HEK293 (cell line): ENCODE measurements around the gene HS3ST3A1.

Source experiments
- CTCF ChIA-PET: fragments of 350-600 bp; formaldehyde crosslinking; extraction: SDS; loops from one replicate; lab custom pipeline; 2021; ENCODE audit warnings: antibody characterized with exemption; lab: Yijun Ruan, JAX
- POLR2A ChIA-PET: fragments of 300-600 bp; formaldehyde crosslinking; extraction: SDS; loops from one replicate; lab custom pipeline; 2020; ENCODE audit warnings: antibody characterized with exemption, inconsistent platforms; lab: Yijun Ruan, JAX
- H3K27ac ChIP-seq: fragments of 200-500 bp; sonication (Bioruptor generic); 2 replicates; pipeline ENCODE4 v1.5.1; 2014; ENCODE audit warnings: low read depth, low read length, control low read depth, inconsistent platforms; ENCODE audit errors: extremely low read depth
- H3K36me3 ChIP-seq, 2 experiments: fragments of 200-500 bp in 1 of 2; sonication (Bioruptor generic) in 1 of 2; 1 replicate in 1 of 2; 2 replicates in 1 of 2; pipeline ENCODE4 v1.5.1; 2014 to 2017; ENCODE audit warnings: inconsistent platforms in 2 of 2, low read length in 2 of 2; ENCODE audit not compliant: control insufficient read depth in 2 of 2, insufficient read depth in 1 of 2
- H3K4me1 ChIP-seq: fragments of 200-500 bp; sonication (Bioruptor generic); 2 replicates; pipeline ENCODE4 v1.5.1; 2014; ENCODE audit warnings: mild to moderate bottlenecking, low read length, inconsistent platforms; ENCODE audit not compliant: control insufficient read depth, insufficient read depth
- H3K4me3 ChIP-seq: 2 replicates; pipeline ENCODE4 v1.5.1; 2011; ENCODE audit warnings: low read depth, mild to moderate bottlenecking, control low read depth, low read length, moderate library complexity
- H3K9me3 ChIP-seq: fragments of 200-500 bp; sonication (Bioruptor generic); 2 replicates; pipeline ENCODE4 v1.5.1; 2014; ENCODE audit warnings: low read depth, low read length, inconsistent platforms; ENCODE audit not compliant: control insufficient read depth, insufficient read depth
- HIC1 ChIP-seq: fragments of 450-650 bp; formaldehyde crosslinking; IDR thresholded peaks from 2 replicates; pipeline ENCODE4 v1.5.1; 2016; ENCODE audit warnings: missing biosample characterization, missing genetic modification characterization
- HOXA7 ChIP-seq: sonication (generic); formaldehyde crosslinking; IDR thresholded peaks from 2 replicates; pipeline ENCODE4 v1.8.1; 2022; ENCODE audit warnings: missing genetic modification reagents, borderline replicate concordance
- PRDM1 ChIP-seq: fragments of 450-650 bp; formaldehyde crosslinking; IDR thresholded peaks from 2 replicates; pipeline ENCODE4; 2016; ENCODE audit warnings: missing biosample characterization, missing genetic modification characterization
- PRDM4 ChIP-seq: fragments of 450-650 bp; formaldehyde crosslinking; IDR thresholded peaks from 2 replicates; pipeline ENCODE4 v1.5.1; 2017; ENCODE audit warnings: missing biosample characterization, missing genetic modification characterization
- PRDM6 ChIP-seq: fragments of 450-650 bp; formaldehyde crosslinking; IDR thresholded peaks from 2 replicates; pipeline ENCODE4 v1.5.1; 2017; ENCODE audit warnings: missing biosample characterization, missing genetic modification characterization
- SCRT1 ChIP-seq: fragments of 450-650 bp; formaldehyde crosslinking; IDR thresholded peaks from 2 replicates; pipeline ENCODE4 v1.5.1; 2016; ENCODE audit warnings: missing biosample characterization, missing genetic modification characterization, borderline replicate concordance
- SCRT2 ChIP-seq: fragments of 450-650 bp; formaldehyde crosslinking; IDR thresholded peaks from 2 replicates; pipeline ENCODE4 v1.5.1; 2016; ENCODE audit warnings: missing biosample characterization, missing genetic modification characterization
- SP7 ChIP-seq: fragments of 450-650 bp; formaldehyde crosslinking; IDR thresholded peaks from 2 replicates; pipeline ENCODE4 v1.5.1; 2016; ENCODE audit warnings: missing biosample characterization, missing genetic modification characterization
- YY2 ChIP-seq: fragments of 450-650 bp; formaldehyde crosslinking; IDR thresholded peaks from 2 replicates; pipeline ENCODE4 v1.5.1; 2016; ENCODE audit warnings: missing biosample characterization, missing genetic modification characterization
- ZBTB8A ChIP-seq: fragments of 450-650 bp; formaldehyde crosslinking; IDR thresholded peaks from 2 replicates; pipeline ENCODE4 v1.5.1; 2016; ENCODE audit warnings: missing biosample characterization, missing genetic modification characterization
- ZFP41 ChIP-seq: fragments of 450-650 bp; formaldehyde crosslinking; IDR thresholded peaks from 2 replicates; pipeline ENCODE4 v1.5.1; 2016; ENCODE audit warnings: missing biosample characterization, missing genetic modification characterization, borderline replicate concordance
- ZNF510 ChIP-seq: fragments of 450-650 bp; formaldehyde crosslinking; IDR thresholded peaks from 2 replicates; pipeline ENCODE4 v1.5.1; 2018; ENCODE audit warnings: mild to moderate bottlenecking, missing genetic modification characterization, missing biosample characterization; ENCODE audit not compliant: insufficient replicate concordance
- ZNF513 ChIP-seq: fragments of 450-650 bp; IDR thresholded peaks from 2 replicates; pipeline ENCODE4 v1.5.1; 2018; ENCODE audit warnings: missing biosample characterization, missing genetic modification characterization
- ZNF549 ChIP-seq: fragments of 450-650 bp; IDR thresholded peaks from 2 replicates; pipeline ENCODE4 v1.5.1; 2018; ENCODE audit warnings: missing biosample characterization, missing genetic modification characterization, mild to moderate bottlenecking, inconsistent platforms, moderate library complexity
- ZNF654 ChIP-seq: fragments of 450-650 bp; formaldehyde crosslinking; IDR thresholded peaks from 2 replicates; pipeline ENCODE4 v1.5.1; 2016; ENCODE audit warnings: low read depth, missing biosample characterization, missing genetic modification characterization
- ZNF660 ChIP-seq: fragments of 450-650 bp; IDR thresholded peaks from 2 replicates; pipeline ENCODE4 v1.5.1; 2018; ENCODE audit warnings: missing biosample characterization, mild to moderate bottlenecking, missing genetic modification characterization
- ZSCAN16 ChIP-seq: fragments of 450-650 bp; formaldehyde crosslinking; IDR thresholded peaks from 2 replicates; pipeline ENCODE4 v1.5.1; 2016; ENCODE audit warnings: missing biosample characterization, missing genetic modification characterization
- ZSCAN30 ChIP-seq: fragments of 450-650 bp; IDR thresholded peaks from 2 replicates; pipeline ENCODE4 v1.5.1; 2018; ENCODE audit warnings: missing biosample characterization, mild to moderate bottlenecking, missing genetic modification characterization, moderate library complexity

HS3ST3A1 gene

GRCh38 chr17:13597723-13598347 is 3.9 kb downstream of the HS3ST3A1 start:
- H3K4me3 ChIP-seq, result no peak overlapping the region
- no peak overlapping the region; the same call in 1 of the 2 replicates for H3K27ac ChIP-seq
- ChIA-PET CTCF (interaction anchor here (0.6 to 3.2 kb wide), 12 partner anchors 31 to 1328 kb away, joined by 3 to 21 read pairs (median 3); partner anchors contain the start of gene HS3ST3B1), POLR2A (interaction anchor here (0.8 to 1.3 kb wide), 2 partner anchors 703 to 704 kb away, joined by 3 to 7 read pairs; partner anchors contain the start of gene HS3ST3B1)
- peaks cover 22% of the 10 kb centered on the region for H3K4me1 ChIP-seq
- H3K36me3 ChIP-seq, result peaks cover 0 to 7% of the 10 kb centered on the region in 2 experiments; a peak in 1 of 3 replicates
- TF ChIP-seq ZBTB8A (tag by site-specific recombination) (peak; percentile 37; the same call in 1 of the 2 replicates), ZNF654 (tag by site-specific recombination) (peak; percentile 89), SP7 (tag by site-specific recombination) (peak; percentile 50), YY2 (tag by site-specific recombination) (no peak), PRDM6 (tag by site-specific recombination) (peak; percentile 79), ZNF513 (tag by site-specific recombination) (no peak), SCRT1 (0 out of 2 replicates have a peak, but pooled peaks have one; percentile 47), HOXA7 (CRISPR knock-in tag) (no peak), PRDM4 (tag by site-specific recombination) (no peak), HIC1 (tag by site-specific recombination) (peak; percentile 53; the same call in 1 of the 2 replicates), SCRT2 (tag by site-specific recombination) (peak; percentile 93), ZFP41 (tag by site-specific recombination) (no peak), ZSCAN16 (no peak), ZNF510 (tag by site-specific recombination) (no peak), PRDM1 (tag by site-specific recombination) (peak; percentile 89), ZNF660 (tag by site-specific recombination) (peak; percentile 63; the same call in 1 of the 2 replicates), ZNF549 (tag by site-specific recombination) (no peak), ZSCAN30 (tag by site-specific recombination) (0 out of 2 replicates have a peak, but pooled peaks have one; percentile 9)
- TF ChIP-seq, all 188 proteins: peak for 10
- H3K9me3 ChIP-seq, result no peaks in the 10 kb centered on the region
